Stimulated activated CD8-positive, alpha-beta memory T cell treated with anti-CD3 and anti-CD28 coated beads, Interleukin-4, amount 100 ng/mL, for 24 hours (primary cell): ENCODE measurements around the gene PTPRA.
"Not testable (repeated sequence)": the region's sequence is repeated elsewhere in the genome, so short reads cannot be mapped to it uniquely, and the experiment has no call there.

ENCODE experiments used
- DNase-seq: peaks from one replicate; pipeline ENCODE4 v3.0.0-alpha.2; 2020; ENCODE audit warnings: low read depth

The PTPRA gene

DNA sequence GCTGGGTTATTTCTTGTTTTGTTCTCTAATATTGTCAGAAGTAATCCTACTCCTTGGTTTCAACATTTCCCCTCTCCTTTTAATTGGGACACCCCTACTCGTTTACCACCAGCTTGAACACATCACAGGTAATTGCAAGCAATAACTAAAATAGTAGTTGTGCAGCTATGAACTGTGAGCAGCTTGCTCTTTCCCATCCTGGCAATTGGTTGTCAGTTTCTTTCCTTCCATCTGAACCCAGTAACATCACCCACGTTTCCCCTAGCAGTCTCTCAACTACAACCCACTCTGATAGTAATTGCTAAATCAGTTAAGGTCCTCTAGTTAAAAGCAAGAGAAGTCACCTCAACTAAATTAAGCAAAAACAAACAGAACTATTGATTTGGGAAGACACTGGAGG is 122.5 kb downstream of the PTPRA start:
- DNase-seq: no peak

DNA sequence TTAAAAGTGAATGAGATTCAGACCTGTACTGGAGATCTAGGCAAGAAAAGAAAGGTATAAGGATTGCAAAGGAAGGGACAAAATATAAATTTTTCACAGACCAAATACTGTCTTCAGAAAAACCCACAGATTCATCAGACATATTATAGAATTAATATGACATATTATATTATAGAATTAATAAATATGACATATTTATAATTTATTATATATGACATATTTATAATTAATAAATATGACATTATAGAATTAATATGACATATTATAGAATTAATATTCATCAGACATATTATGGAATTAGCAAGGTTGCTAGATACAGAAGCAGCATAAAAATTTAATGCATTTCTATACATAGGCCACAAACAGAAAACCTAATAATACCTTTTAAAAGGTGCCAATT is 125.4 kb downstream of the PTPRA start:
- DNase-seq: no peak

DNA sequence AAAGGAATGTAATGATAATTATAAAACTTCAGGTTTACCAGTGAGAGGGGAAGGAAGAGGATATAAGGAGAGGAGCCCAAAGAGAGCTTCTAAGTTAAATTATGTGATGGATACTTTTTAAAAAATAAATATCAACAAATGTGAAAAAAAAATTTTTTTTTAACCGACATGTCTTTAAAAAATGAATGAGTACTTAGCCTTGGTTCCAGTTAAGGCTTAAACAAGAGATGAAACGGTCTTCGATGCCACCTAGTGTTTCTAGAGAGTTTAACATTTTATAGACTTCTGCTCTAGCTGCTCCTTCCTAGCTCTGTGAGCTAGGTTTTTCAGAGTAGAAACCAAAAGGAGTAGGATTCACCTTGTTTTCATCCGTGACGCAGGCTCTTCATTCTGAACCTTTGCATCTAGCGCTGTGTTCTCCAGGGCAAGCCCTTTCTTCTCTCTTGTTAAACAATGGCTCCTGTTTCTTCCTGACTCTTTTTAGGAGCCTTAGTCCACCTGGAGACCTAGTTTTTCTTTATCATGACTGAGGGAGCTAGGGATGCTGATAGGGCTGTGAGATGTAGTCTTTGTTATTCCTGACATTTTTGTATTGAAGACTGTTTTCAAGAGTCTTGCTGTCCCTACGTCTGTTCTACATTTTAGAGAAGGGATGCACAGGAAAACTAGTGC is 127.7 kb downstream of the PTPRA start:
- DNase-seq: no peak

DNA sequence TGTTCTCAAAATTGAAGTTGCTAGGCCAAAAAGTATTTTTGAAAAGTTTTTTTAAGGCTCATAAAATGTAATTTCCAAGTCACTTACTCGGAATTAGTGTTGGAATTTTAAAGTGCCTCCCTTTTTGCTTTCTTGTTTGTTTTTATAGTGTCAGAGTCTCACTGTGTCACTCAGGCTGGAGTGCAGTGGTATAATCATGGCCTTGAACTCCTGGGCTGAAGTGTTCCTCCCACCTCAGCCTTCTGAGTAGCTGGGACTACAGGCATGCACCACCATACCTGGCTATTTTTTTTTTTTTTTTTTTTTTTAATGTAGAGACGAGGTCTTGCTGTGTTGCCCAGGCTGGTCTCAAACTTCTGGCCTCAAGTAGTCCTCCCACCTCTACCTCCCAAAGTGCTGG is 130.1 kb downstream of the PTPRA start:
- DNase-seq: no peak

DNA sequence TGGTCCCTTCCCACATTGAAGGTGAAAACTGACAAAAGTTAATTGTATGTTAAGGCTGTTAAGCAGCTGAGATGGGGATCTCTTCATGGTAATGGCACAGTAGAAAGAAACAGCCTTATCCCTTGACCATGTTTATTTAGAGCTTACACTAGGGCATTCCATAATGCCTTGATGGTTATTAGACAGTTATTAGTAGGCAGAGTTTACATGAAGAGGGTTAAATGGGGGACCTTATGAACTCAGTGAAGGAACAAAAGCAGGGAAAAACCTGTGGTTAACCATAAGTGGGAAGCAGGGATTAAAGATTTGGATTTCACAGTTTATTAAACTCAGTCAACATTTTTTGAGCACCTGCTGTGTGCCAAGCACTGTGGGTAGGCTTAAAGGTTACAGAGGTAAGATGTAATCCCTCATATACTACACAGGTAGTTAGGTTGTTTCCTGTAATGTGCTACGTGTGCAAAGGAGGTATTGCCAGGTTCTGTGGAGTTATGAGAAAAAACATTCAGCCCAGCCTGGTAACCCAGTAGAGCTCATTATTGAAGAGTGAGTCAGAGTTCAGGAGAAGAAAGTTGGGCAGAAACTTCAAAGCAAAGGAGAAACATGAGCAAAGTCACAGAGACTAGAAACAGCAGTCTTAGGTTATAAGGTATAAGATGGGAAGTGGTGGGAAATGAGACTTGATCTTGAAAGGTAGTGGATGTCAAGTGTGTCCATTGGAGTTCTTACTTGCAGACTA is 137.9 kb downstream of the PTPRA start:
- DNase-seq: no peak

DNA sequence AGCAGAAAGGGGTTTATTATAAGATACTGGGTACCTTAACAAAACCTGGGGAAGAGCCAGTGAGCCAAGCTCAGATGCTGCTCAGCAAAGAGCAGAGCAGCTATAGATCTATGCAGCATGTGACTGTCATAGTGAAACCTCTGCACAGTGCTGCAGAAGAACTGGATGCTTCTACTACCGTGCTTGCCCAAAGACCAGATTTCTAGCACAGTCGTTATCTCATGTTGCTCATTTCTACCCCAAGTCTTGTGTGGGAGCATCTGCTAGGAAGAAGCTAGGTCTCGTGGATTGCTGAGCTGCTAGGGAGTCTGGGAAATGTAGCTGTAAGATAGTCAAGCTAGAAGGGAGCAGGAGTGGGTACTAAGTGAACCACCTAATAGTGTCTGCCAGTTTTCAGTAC is 138.5 kb downstream of the PTPRA start:
- DNase-seq: no peak

DNA sequence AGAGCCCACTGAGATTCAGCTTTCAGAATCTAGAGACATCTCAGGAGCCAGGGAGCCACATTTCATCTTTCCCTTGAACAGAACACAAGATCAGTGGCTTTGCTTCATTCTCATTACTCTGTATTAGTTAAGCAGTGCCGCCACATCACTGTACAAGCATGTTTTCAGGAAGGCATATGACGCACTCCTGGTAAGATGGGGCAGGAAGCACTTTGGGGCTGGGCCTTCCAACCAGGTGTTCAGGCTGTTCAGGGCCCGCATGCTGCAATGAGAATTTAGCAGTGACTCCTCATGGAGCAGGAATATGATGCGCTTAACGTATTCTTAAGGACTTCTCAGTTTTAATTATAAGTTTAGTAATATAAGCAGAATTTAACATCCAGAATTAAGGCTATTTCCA is 140.5 kb downstream of the PTPRA start:
- DNase-seq: no peak

DNA sequence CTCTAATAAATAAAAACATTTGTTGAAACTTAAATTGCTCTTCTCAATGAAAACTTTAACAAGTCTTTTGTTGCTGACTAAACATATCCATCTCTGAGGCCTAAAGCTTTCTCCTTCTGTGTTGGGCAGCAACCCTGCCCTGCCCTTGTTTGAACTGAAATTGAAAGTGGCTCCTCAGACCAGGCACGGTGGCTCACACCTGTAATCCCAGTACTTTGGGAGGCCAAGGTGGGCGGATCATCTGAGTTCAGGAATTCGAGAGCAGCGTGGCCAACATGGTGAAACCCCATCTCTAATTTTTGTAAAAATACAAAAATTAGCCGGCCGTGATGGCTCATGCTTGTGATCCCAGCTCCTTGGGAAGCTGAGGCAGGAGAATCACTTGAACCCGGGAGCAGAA is 140.9 kb downstream of the PTPRA start:
- DNase-seq: no peak

DNA sequence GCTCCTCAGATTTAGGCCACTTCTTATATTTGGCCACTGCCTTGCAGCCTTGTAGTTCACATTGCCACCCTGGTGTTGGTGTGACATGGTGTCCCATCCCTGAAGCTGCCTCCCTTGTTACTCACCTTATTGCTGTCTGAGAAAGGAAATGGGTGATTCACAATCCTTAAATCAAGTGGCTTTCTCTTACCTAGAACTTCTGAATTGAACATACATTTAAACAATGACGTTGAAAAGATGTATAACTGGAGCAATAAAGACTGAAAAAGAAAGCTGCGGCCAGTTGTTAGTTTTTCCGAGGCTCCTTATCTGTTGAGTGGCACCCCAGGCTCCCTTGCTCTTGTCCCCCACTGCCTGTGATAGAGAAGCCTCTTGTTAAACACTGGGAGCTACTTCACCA is 141.4 kb downstream of the PTPRA start:
- DNase-seq: no peak

DNA sequence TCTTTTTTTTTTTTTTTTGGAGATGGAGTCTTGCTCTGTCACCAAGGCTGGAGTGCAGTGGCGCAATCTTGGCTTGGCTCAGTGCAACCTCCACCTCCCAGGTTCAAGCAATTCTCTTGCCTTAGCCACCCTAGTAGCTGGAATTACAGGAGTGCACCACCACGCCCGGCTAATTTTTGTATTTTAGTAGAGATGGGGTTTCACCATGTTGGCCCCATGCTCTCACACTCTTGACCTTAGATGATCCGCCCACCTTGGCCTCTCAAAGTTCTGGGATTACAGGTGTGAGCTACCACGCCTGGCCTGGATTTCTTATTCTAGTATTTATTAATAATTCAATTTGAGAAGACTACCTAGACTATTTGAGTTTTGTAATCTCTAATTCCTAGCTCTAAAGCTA is 142.0 kb downstream of the PTPRA start:
- not testable (repeated sequence) for DNase-seq

DNA sequence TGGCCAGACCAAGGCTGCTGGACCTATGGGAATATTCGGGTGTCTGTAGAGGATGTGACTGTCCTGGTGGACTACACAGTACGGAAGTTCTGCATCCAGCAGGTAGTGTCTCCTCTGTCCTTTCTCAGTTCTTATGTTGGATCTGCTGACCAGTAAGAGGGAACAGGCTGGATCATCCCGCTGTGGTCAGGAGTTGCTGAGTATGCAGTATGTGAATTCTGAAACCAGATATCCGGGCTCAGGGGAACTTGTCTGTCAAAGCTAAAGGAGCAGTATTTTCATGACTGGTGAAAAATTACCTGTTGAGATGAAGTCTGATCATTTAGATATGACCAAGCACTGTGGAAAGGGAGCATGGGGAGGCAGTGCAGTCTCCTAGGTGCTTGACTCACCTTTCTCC is 148.0 kb downstream of the PTPRA start:
- DNase-seq: no peak

DNA sequence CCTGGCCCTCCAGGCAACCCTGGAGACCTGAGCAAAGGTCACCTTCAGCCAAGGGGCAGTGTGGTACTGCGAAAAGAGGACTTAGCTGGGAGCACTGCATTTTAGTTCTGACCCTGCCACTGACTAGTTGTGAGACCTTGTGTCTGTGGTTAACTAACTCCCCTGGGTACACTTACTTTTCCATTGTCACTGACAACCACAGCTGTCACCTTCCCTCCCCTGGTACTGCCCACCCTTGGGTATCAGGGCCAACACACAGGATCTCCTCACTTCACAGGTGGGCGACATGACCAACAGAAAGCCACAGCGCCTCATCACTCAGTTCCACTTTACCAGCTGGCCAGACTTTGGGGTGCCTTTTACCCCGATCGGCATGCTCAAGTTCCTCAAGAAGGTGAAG is 148.5 kb downstream of the PTPRA start:
- DNase-seq: no peak

DNA sequence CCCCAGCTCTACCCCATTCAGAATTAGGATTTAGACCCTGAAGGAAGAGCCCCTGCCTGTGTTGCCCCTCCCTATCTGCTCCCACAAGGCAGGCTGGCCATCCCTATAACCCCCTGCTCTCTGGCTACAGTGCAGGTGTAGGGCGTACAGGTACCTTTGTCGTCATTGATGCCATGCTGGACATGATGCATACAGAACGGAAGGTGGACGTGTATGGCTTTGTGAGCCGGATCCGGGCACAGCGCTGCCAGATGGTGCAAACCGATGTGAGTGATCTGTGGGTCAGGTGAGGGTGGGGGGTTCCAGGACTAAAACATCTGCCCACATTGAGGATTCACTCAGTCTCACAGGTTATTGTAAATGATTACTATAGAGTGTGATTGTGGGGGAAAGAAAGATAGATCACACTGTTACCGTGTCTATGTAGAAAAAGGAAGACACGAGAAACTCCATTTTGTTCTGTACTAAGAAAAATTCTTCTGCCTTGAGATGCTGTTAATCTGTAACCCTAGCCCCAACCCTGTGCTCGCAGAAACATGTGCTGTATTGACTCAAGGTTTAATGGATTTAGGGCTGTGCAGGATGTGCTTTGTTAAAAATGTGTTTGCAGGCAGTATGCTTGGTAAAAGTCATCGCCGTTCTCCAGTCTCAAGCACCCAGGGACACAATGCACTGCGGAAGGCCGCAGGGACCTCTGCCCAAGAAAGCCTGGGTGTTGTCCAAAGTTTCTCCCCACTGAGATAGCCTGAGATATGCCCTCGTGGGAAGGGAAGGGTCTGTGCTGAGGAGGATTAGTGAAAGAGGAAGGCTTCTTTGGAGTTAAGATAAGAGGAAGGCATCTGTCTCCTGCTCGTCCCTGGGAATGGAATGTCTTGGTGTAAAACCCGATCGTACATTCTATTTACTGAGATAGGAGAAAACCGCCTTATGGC is 149.5 kb downstream of the PTPRA start:
- DNase-seq: not testable (repeated sequence)

DNA sequence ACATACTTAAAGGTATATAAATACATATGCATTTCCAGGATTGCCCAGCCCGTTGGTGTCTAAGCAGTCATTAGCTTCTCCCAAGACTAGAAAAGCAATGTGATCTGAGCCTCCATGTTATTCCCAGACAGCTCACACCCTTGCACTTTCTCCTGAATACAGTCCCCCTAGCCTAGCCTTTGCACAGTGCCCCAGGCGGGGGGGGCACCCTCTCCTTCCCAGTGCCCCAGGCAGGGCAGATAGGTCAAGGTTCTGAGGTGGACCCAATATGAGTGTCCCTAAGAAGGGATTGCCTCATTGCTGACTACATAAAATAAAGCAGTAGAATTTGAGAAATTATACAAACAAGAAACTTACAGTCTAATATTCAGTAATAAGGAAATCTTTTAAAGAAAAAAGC is 154.7 kb downstream of the PTPRA start:
- no peak for DNase-seq

DNA sequence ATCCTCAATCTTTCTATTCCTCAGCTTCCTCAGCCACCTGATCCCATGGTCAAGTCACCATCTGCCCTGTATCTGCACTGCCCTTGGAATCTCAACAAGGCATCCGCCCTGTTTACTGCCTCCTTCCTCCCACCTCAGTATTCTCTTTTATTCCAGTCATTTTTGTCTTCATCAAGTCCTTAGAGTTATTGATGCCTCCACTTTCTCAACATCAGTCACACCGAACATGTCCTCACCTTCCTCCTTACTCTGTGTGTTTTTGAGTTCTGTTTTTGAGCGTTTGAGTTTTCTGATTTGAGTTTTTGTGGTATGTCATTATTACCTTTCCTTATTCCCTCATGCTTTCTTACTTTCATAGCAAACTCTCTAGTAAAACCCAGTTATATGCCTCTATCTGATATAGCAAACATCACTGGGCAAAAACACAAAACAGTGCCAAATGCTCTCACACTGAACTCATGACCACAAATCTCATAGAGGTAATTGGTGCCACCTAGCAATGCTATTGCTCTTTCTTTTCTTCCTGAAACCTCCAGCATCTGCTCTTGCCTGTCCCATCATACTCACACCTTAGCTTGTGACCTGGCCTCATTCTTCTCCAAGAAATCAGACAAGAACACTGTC is 158.4 kb downstream of the PTPRA start:
- no peak for DNase-seq

DNA sequence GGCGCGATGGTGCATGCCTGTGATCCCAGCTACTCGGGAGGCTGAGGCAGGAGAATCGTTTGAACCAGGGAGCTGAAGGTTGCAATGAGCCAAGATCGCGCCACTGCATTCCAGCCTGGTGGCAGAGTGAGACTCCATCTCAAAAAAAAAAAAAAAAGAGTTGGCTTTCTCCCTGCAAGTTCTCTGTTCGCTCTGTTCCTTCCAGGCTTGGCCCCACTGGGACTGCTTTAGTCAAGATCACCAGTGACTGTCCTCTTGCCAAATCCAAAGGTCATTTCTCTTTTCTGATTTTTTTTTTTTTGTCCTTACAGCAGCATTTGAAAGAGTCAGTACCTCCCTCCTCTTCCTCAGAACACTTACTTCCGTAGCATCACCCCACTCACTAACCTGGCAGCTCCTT is 159.3 kb downstream of the PTPRA start:
- no peak for DNase-seq

DNA sequence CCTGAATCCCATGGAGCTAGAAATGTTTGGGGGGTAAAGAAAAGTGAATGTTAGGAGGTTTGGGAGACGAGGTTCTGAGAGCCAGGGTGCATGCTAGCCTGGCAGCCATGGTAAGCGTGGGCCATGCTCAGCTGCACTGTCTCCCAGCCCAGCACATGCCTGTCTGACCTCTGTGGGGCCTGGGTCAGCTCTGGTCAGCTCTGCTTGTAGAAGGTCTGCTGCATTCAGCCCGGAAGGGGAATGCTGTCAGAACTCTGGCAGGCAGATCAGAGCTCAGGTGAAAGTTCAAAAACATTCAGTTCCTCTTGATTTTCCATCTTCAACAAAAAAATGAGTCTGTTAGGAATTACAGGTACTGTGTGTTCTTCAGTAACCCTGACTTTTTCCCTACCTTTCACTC is 164.4 kb downstream of the PTPRA start:
- DNase-seq: no peak

DNA sequence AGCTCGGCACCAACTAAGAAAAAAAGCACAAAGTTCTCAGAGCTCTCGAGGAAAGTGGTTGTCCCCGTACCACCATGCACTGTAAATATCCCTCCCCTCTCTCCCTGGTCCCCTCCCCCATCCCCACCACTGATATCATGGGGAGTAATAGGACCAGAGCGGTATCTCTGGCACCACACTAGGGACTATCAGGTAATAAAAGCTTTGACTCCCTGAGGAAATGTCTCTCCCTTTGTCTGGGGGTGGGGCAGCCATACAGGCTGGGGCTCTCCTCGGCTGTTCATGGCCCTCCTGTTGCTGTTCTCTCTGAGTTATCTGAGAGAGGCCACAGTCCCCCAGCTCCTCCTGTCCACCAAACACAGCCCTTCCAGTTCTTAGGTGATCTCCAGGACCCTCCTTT is 165.2 kb downstream of the PTPRA start:
- DNase-seq: no peak

DNA sequence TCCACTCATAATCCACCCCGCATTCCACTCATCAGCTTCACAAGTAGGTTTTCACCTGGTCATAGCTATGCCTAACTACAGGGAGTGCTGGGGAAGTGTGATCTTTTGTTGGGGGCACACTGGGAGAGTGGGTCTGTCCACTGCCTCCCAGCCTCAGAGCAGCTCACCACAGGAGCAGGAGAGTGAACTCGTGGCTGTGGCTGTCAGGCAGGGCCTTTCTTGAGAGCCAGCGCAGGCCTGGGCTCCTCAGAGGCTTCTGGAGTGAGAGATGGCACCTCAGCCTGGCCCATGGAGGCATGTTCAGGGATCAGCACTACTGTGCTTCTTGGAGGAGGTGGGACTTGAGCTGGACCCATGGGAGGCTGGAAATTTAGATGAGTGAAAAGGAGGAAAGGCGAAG is 166.1 kb downstream of the PTPRA start:
- no peak for DNase-seq

DNA sequence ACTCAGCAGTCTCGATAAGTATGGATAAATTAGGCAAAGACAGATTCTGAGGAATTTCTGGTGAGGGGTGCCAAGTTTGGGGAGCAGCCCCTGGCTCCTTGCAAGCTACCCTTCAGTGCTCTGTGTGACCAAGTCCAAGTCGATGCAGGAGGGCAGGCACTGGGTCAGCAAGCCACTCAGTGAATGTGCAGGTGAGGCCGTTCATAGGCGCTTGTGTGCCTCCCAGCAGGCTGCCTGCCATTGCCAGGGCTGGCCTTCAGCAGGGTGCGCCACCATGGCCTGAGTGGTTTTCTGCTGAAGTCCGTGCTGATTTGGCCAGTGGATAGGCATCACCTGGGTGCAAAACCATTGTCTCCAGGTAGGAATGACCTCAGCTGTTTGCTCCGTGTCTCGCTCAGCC is 166.8 kb downstream of the PTPRA start:
- no peak for DNase-seq

DNA sequence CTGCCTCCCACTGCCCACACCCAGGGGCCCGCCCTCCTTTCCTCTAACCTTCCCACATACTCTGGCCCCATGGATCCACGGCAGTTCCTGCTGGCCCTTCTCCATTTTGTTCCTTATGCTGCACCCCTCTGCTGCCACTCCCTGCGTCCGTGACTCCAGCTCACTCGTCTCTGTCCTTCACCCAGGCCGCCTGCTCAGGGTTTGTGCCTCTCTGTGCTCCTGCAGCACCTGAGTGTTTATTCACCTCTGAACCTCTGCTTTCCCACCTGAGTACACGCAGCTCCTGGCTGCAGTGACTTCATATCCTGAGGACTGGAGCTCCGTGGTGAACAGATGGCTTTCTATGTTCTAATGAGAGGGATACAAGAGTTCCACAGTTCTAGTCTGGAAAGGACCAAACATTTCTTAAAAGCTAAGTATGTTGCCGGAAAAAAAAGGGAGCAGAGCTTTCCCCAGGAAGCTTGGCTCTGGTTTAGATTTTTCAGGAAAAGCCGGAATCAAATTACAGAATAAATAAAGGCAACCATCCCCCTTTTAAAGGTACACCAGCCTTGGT is 168.7 kb downstream of the PTPRA start:
- no peak for DNase-seq

DNA sequence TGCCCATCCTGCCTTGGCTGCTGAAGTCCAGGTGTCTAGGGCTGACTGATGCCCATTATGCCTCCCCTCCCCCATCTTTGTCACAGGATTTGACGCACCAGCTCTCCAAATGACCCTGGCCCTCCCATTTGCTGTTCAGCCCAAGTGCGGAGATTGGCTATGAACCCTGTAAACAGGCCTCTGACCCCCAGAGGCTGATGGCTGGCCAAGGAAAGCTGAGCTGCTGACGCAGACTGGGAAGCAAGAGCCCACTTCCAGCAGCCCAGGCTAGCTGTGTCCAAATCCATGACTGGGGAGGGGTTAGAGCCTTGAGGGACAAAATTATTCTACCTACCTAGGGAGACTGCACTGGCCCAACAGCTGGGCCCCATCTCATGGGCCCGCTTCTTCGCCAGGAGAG is 169.3 kb downstream of the PTPRA start:
- DNase-seq: no peak
